ENCODE results near the gene RPS6KA2. TPM values are rescaled to one million over a fixed set of nuclear protein-coding genes. Genes with fewer than 3 reads are reported as not detected.

The RPS6KA2 gene
- total RNA-seq, 2 donors from 2014 or later, result 78.6 to 131 TPM

GRCh38 chr6:166579237-166579850 lies 47.7 kb downstream of the RPS6KA2 start:
- Histone ChIP-seq H3K27ac (no peak overlapping the region), H3K9me3 (no peaks in the 10 kb centered on the region), H3K4me3 (no peak overlapping the region), H3K4me1 (peaks cover 0 to 21% of the 10 kb centered on the region in 2 donors), H3K27me3 (no peaks in the 10 kb centered on the region), H3K36me3 (no peaks in the 10 kb centered on the region)
- TF ChIP-seq, protein P1, sequence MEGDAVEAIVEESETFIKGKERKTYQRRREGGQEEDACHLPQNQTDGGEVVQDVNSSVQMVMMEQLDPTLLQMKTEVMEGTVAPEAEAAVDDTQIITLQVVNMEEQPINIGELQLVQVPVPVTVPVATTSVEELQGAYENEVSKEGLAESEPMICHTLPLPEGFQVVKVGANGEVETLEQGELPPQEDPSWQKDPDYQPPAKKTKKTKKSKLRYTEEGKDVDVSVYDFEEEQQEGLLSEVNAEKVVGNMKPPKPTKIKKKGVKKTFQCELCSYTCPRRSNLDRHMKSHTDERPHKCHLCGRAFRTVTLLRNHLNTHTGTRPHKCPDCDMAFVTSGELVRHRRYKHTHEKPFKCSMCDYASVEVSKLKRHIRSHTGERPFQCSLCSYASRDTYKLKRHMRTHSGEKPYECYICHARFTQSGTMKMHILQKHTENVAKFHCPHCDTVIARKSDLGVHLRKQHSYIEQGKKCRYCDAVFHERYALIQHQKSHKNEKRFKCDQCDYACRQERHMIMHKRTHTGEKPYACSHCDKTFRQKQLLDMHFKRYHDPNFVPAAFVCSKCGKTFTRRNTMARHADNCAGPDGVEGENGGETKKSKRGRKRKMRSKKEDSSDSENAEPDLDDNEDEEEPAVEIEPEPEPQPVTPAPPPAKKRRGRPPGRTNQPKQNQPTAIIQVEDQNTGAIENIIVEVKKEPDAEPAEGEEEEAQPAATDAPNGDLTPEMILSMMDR (IDR thresholded peaks at IDR 0.05), result no peak
- DNase-seq (ENCODE audit: low spot score), result no peak

DNA sequence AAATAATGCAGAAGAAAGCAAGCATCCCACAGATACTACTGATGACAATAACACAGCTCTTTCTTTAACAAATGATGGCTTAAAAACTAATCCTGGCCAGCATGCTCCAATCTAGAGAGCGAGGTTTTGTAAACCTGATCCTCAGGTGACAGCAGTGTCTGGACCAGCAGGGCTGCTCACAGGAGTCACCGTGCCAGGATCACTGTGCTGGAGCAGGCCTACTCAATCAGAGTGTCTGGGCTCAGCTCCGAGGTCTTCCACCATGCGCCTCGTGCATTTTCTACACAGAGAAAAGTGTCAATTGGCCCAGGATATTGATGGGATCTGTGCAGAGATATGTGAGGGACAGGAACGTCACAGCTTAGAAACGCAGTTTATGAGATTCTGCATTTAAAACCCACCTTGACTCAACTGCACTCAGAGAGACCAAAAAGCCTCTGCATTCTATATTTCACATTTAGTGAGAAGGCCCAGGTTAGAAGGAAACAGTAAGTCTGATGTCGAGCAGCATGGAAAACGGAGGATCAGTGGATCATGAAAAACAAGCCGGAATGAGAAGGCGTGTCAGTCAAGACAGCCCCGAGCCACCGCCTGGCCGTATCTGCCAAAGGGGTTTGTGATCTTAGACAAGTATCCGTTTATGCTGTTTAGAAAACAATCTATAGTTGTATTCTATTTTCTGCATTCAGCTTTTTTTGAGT lies 48.4 kb downstream of the RPS6KA2 start:
- Histone ChIP-seq H3K4me1 (peaks cover 0 to 14% of the 10 kb centered on the region in 2 donors), H3K4me3 (no peak overlapping the region), H3K27ac (no peak overlapping the region), H3K27me3 (no peaks in the 10 kb centered on the region), H3K36me3 (no peaks in the 10 kb centered on the region), H3K9me3 (no peaks in the 10 kb centered on the region)
- TF ChIP-seq, protein P1 (IDR thresholded peaks at IDR 0.05), result no peak
- no peak for DNase-seq (ENCODE audit: low spot score)

- Histone ChIP-seq H3K27me3 (no peaks in the 10 kb centered on the region), H3K9me3 (no peaks in the 10 kb centered on the region), H3K4me3 (no peak overlapping the region), H3K27ac (peak overlapping the region; percentile 61 to 80), H3K4me1 (peaks cover 0 to 14% of the 10 kb centered on the region in 2 donors), H3K36me3 (no peaks in the 10 kb centered on the region)
- no peak for DNase-seq (ENCODE audit: low spot score)
- TF ChIP-seq, protein P1 (IDR thresholded peaks at IDR 0.05), result no peak
Observed at GRCh38 chr6:166575205-166575604, 51.8 kb downstream of the RPS6KA2 start.

DNA sequence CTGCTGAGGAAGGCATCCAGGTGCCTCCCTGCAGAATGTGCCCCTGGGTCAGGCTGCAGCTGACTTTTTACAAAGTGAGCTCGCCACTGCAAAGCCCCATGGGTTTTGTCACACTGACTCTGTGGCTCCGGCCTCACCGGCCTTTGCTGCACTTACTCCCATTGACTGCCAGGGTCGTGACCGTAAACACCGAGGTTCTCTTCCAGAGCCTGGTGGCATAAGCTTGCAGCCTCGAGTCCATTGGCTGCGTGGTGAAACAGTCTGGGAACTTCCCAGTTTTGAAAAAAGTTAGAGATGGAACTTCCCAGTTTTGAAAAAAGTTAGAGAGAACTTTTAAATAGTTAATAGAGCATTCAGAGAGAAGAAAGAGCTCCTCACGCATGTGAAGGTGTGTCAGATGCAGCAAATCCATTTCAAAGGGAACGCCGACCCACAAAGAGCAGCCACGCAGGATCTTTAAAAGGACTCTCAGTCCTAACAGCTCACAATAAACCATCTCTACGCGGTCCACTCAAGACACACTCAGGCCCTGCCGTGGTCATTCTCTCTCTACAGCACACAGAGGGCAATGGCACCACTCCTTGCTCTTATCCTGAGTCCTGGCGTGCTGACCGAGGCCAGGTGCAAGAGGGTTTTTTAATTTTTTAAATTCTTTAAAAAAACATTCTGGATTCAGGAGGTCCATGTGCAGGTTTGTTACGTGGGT lies 53.4 kb downstream of the RPS6KA2 start:
- TF ChIP-seq, protein P1 (IDR thresholded peaks at IDR 0.05), result no peak
- peaks cover 0 to 14% of the 10 kb centered on the region in 2 donors for H3K4me1 ChIP-seq
- H3K4me3 ChIP-seq, result no peak overlapping the region
- no peak for DNase-seq (ENCODE audit: low spot score)
- no peak overlapping the region for H3K27ac ChIP-seq
- H3K9me3 ChIP-seq, result no peaks in the 10 kb centered on the region
- H3K27me3 ChIP-seq, result no peaks in the 10 kb centered on the region
- no peaks in the 10 kb centered on the region for H3K36me3 ChIP-seq

- no peak overlapping the region for H3K27ac ChIP-seq
Observed at GRCh38 chr6:166572370-166573261, 54.4 kb downstream of the RPS6KA2 start.

More at GRCh38 chr6:166572370-166573261, 54.4 kb downstream of the RPS6KA2 start:
- H3K4me3 ChIP-seq, result no peak overlapping the region
- no peaks in the 10 kb centered on the region for H3K27me3 ChIP-seq
- no peaks in the 10 kb centered on the region for H3K36me3 ChIP-seq
- H3K9me3 ChIP-seq, result no peaks in the 10 kb centered on the region
- TF ChIP-seq, protein P1 (IDR thresholded peaks at IDR 0.05), result no peak
- DNase-seq (ENCODE audit: low spot score), result peak; percentile 58
- H3K4me1 ChIP-seq, result peaks cover 0 to 19% of the 10 kb centered on the region in 2 donors

Data from right atrium auricular region (tissue), 2 donors.